HG03139 (cell line): ENCODE results near the gene ZNF396.

Source experiments
- ATAC-seq: cut with Tn5 transposase; IDR thresholded peaks from one replicate; pipeline ENCODE4 v1.9.1; 2021; ENCODE audit not compliant: unreplicated experiment

ZNF396 gene

DNA sequence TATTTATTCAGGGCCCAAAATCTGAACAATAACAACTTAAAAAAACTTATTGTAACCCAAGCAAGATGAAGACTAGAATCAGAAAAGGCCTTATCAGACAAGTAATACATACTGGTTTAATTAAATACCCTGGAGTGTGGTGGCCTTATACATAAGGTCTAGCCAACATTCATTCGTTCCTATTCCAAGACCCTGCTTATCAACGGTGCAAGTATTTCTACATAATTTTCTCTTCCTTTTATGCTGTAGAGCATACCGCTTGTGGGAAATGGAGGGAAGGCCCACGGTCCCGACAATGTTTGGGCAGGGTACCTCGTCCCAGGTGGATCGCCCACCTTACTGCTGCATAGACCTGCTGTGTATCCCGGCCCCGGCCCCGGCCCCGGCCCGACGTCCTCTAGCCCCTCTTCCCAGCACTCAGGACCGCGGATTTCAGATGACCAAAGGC lies 33.6 kb downstream of the ZNF396 start:
- no peak for ATAC-seq

DNA sequence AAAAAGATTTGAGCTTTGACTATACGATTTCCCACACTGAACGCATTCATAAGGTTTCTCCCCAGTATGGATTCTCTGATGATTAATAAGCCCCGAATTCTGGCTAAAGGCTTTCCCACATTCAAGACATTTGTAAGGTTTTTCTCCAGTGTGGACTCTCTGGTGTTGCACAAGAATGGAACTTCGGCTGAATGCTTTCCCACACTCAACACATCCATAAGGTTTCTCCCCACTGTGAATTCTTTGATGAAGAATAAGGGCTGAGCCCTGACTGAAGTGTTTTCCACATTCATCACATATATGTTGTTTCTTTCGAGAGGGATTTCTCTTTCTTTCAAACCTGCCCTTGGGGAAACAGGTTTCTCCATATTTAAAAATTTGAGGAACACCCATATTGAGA lies 39.9 kb downstream of the ZNF396 start:
- ATAC-seq: no peak

DNA sequence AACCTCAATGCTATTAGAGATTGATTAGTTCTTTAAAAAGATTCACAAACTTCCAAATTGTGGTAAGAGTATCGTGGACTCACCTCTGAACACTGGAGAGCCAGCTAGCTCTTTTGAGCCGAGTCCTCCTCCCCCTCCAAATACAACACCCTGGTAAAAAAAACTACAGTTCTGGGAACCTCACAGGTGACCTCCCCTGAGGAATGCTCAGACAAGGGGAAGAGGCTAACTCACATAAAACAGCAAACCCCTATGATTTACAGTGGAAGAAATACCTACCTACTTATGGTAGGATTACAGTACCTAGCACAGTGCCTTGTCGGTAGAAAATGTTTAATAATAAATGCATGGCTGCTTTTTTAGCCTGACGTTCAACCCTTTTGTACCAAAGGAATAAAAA lies 41.3 kb downstream of the ZNF396 start:
- ATAC-seq: no peak

DNA sequence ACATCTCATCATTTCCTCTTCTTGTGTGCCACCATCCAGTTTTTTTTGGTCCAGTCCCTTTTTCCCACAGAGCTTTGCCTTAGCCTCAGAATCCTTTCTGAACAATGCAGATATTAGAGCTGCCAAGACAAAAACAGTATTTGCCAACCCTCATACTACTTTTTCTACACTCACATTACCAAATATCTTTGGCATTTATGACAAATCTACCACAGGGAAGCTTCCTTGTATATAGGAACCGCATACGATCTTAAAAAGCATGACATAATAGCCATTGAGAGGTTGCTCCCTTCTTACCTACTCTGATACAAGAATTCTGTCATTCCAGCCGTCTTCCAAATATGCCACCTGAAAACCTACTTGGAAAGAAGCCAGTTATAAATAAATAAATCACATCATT lies 42.3 kb downstream of the ZNF396 start:
- ATAC-seq: no peak

DNA sequence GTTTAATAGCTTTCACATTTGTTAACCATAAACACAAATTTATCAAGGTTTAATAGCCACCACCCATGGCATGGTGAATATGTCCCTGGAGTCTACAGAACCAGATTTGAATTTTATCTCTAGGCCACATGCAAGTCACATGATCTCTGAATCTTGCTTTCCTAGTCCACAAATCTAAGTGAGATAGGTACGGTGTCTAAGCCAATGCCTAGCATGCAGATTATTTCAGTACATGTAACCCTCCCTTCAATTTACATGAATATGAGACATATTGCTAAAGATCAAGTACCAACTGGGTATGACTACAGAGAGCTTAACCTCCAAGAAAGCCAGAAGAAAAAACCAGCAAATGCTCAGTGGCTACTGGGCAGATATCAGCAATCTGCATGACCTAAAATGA lies 42.9 kb downstream of the ZNF396 start:
- no peak for ATAC-seq

DNA sequence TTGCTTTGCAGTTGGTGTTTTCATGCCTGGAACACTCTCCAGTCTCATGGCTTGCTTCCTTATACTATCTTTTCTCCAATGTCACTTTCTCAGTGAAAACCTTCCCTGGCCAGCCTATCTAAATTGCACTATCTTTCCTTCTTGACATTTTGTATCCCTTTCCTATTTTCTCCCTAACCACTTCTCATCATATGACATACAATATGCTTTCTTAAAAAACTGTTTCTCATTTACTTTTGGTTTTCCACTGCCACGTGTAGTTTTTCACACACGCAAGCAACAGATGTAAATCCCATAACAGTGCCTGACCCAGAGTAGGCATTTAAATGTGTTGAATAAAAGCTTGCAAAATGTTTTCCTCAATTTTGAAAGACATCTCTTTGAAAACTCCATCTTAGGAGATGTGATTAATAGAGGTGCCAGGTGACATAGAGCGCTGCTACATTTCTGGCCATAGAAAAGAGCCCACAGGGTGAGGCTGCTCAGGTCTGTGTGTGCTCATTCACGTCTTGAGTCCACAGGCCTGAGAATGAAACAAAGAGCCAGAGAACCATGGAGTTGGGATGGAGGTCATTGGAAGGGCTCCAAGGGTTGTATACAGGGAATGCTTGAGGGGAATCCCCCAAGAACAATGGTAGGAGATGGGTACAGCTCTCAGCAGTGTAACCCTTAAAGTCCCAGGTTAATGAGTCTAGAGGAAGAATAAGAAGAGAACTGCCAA lies 45.6 kb downstream of the ZNF396 start:
- no peak for ATAC-seq

DNA sequence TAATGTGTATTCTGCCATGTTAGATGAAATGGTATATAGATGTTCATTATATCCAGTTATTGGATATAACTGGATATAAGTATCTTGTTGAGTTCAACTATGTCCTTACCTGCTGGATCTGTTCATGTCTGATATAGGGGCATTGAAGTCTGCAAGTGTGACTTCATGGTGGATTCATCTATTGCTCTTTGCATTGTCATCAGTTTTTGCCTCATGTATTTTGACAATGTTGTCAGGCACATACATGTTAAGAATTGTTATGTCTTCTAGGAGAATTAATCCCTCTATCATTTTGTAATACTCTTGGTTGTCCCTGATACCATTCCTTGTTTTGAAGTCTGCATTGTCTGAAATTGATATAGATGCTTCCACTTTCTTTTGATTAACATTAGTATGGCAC lies 48.3 kb downstream of the ZNF396 start:
- no peak for ATAC-seq

DNA sequence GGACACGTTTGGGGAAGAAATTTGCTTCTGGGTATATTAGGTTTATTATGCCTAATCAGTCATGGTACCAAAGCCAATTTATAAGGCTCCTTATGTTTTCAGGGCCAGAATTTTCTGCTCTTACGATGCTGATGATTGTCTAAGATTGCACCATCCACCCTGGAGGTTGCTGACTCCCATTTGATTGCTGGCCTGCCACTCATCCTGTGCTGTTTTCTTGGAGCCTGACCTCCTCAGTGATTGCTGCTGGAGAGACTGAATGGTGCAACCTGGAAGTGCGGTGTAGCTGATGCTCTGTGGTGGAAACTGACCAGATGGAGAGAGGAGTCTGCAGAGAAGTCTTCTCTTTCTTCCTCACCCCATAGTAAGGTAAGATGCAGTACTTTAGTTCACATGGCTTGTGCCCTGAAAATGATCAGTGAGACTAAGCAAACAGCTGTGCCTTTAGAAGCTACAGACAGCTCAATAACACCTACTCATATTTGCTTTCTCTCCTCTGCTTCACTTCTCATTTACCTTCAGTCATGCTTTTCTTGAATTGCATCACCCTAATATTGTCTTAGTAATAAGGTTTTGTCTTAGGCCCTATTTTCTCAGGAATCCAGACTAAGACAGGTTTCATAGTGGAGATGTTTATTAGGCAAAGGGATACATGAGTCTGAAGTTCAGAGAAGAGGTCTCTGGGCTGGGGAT lies 50.3 kb downstream of the ZNF396 start:
- no peak for ATAC-seq

DNA sequence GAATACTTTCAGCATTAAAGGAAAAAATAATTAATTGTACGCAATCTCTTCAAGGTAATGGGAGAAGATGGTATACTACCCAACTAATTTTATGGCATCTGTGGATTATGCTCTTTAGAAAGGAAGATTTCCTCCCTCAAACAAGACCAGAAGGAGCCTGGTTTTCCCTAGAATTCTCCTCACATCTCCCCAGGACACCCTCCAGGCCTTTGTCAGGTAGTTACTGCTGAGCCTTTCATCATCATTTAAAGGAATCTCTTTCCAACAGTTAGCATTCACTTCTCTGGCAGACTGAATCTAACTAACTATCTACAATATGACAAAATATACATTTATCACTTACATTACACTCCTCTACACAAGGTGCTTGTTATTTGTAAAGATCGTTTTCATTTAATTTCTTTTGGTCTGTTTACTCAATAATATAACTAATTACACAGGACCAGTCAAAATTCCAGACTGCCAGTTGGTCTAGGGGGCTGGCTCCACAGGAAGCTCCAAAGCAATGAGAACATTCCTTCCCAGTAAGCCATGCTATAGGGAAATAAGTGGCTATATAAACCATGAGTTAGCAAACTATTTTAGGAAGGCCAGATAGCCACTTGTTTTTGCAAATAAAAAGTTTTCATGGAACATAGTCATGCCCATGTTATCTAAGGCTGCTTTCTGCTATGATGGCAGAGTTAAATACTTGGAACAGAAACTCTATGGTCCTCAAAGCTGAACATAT lies 52.0 kb downstream of the ZNF396 start:
- ATAC-seq: no peak

DNA sequence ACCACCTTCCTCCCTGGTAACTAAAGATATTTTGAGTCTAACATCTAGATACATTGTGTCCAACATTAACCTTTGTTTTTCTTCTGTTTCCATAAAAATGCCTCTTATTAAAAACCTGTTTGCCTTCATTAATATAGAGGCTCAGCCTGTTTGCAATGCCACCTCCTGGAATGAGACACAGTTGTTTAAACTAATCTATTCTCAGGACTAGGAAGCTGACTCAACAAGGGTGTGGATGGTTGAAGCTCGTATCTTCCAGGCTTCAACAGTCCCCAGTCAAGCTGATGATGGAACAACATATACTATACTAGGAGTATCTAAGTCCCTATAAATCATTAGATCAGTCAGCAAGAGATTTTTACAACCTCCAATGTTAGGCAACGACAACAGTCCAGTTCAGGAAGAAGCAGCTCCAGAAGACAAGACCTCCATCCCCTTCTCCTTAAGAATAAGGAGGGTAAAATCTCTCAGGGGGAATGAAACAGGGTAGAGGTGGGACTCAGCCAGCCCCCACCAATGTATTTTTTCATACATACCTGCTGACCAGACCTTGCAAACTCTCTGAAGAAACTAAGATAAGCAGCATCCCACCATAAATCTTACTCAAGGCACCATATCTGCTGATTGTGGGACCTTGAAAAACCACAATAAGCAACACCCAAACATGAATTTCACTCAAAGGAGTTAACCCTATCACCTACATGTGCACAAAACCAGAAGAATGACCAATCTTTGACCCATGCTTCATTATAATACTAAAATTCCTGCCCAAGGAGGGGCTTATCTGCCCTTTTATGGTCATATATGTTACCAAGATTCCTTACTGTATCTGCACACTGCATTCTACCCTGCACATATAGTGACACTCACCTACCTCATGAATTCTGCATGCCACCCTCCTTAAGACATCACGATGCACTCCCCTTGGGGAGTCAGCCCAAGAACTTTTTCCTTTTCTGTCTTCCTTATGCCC lies 54.4 kb downstream of the ZNF396 start:
- no peak for ATAC-seq
